Activated CD4-positive, alpha-beta T cell treated with anti-CD3 and anti-CD28 coated beads, Interleukin-2, Interleukin-4, amounts not matched to agents 100 ng/mL and 50 ng/mL, durations not matched to agents 16 hours and 8 hours (primary cell): Measurements from ENCODE around the gene CCL18.
"Not testable (repeated sequence)": the region's sequence is repeated elsewhere in the genome, so short reads cannot be mapped to it uniquely, and the experiment has no call there.

Experiments
- DNase-seq: peaks from one replicate; pipeline ENCODE4 v3.0.0-alpha.2; 2020; ENCODE audit warnings: low spot score

The CCL18 gene

GRCh38 chr17:36071751-36072150 is 7.7 kb downstream of the CCL18 start:
- no peak for DNase-seq

- peak; percentile 93 for DNase-seq
Observed at GRCh38 chr17:36072431-36073121, 8.5 kb downstream of the CCL18 start.

- peak; percentile 86 for DNase-seq
Observed at GRCh38 chr17:36074365-36074764, 10.3 kb downstream of the CCL18 start.

DNA sequence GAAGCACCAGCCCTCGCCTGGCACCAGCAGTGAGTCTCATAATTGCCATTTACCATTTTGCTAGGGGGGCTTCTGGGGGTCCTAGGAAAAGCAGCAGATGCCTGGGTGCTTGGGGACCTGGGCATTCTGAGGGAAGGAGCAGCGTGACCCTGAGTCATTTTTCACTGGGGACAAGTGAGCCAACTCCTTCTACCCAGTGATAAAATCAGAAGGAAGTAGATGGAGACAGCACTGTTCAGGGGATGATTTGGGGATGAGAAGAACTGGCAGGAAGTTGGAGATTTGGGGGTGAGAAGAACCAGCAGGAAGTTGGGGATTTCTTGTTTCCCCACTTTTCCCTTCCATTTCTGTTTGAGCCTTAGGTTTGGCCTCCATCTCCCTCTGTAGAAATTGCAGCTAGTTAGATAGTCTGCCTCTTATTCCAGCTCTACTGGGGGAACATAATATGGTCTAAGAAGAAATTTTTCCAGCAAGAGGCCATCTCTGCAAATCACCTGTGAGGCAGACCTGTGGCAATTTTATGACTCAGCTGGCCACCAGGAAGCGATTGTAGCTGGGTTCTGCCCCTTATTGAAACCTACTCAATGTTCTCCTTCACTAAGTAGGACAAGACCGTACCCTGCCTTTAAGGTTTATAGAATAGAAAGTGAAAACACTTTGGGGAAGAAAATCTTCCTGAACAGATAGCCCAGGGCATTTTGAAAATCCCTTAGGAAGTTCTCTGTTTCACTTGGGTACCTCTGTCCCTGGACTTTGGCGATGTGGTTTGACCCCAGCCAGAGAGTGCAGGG is 17.8 kb downstream of the CCL18 start:
- not testable (repeated sequence) for DNase-seq

- peak; percentile 86 for DNase-seq
Observed at GRCh38 chr17:36082482-36083120, 18.5 kb downstream of the CCL18 start.

DNA sequence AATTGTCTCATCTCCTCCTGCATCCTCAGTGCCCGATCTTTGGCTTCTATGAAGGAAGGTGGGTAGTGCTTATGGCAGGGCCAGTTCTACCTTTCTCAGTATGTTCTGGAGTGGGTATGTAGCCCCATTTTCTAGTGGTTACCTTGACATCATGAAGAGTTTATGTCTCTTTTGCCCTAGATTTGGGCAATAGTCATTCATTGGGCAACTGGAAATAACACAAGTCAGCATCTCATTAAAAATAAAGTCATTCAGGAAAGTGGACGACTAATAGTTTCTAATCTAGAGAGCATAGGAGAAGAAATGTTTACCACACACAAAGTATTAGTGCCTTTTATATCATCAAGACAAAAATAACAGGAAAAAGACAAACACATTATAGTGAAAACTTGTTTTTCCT is 19.6 kb downstream of the CCL18 start:
- DNase-seq = not testable (repeated sequence)

GRCh38 chr17:36085765-36086164 is 21.7 kb downstream of the CCL18 start:
- peak; percentile 61 for DNase-seq

DNA sequence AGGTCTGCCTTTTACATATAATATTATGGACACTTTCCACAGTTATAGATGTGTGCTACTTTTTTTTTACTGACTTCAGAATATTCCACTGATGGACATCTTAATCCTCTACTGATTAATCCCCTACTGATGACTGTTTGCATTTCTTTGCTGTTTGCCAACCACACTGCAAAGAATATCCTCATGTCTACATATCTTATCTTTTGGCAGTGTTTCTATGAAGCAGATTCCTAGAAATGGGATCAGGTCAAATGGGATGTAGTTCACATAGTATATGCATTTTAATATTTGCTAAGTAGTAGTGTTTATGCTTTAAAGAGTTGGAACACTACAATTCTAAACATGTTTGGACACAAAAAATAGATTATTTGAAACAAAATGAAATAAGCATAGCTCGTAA is 22.7 kb downstream of the CCL18 start:
- DNase-seq = no peak

- DNase-seq = not testable (repeated sequence)
Observed at GRCh38 chr17:36087471-36087870, 23.4 kb downstream of the CCL18 start.

- DNase-seq = not testable (repeated sequence)
Observed at GRCh38 chr17:36087897-36088572, 24.0 kb downstream of the CCL18 start.

GRCh38 chr17:36088670-36089338 is 24.7 kb downstream of the CCL18 start:
- no peak for DNase-seq

GRCh38 chr17:36089339-36089865 is 25.3 kb downstream of the CCL18 start:
- no peak for DNase-seq

GRCh38 chr17:36089888-36090836 is 26.1 kb downstream of the CCL18 start, which contains the start of gene CCL3:
Gene CCL3, minus strand, starts transcription at chr17:36090143. Its CDS starts 85 bp downstream, at chr17:36090058.
- peak; percentile 89 for DNase-seq

DNA sequence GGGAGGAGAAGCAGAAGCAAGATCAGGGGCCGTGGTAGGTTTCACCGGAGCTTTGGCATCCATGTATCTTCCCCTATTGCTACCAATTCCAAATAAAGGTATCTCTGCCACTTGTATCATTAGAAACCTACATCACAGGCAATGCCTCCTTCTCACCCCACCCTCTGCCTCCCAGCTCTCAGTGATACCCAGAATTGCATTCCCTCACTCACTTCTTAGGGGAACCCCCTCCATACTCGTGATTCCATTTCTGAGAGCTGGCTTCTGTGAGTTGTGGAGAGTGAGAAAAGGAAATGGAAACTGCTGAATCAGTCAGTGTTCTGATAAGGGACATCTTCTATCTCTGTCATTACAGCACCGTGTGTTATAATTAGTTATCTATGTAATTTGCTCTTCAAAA is 28.2 kb downstream of the CCL18 start:
- DNase-seq = peak; percentile 86

DNA sequence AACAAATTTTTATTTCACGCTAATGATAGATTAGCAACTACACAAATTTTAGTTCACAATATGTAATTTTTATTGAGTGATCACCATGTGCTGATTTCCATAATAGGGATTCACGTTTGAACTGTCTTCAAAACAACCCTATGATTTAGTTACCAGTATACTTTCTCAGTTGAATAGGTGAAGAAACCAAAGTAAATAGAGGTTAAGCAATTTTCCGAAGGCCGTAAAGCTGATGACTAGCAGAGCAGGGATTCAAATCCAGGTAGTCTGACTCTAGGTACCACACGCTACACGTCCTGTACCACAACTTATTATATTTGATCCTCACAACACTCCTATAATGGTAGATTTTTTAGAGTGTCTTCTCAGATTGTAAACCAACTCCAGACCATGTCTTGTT is 28.6 kb downstream of the CCL18 start:
- DNase-seq = not testable (repeated sequence)

DNA sequence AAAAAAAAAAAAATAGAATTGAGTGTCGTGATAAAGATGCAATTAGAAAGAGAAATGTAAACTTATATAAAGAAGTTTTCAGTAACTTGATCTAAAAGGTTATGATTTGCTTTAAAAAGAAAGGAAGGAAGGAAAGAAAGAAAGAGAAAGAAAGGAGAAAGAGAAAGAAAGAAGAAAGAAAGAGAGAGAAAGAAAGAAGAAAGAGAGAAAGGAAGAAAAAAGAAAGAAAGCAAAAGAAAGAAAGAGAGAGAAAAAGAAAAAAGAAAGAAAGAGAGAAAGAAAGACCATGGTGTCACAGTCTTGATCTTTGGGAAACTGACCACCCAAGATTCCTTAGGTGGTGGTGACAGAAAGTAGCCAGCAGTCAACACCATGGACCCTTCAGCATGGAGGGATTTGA is 30.2 kb downstream of the CCL18 start:
- DNase-seq = no peak

DNA sequence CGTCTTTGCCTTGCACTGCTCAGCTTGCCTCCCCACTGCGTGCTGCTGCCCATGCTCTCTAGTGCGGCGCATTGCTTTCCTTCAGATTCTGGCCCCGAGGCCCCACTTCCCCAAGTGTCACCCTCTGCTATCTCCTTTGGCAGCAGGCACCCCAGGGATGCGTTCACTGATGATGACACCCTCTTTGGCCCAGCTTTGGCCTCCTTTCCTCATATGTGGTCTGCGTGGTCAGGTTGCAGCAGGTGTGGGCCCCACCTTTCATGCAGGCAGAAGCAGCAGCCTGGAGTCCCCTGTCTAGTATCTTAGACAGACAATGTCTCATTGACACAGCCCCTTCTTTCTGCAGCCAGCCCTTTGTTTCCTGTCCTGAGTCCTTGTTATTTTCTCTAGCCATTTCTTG is 30.7 kb downstream of the CCL18 start:
- no peak for DNase-seq

DNA sequence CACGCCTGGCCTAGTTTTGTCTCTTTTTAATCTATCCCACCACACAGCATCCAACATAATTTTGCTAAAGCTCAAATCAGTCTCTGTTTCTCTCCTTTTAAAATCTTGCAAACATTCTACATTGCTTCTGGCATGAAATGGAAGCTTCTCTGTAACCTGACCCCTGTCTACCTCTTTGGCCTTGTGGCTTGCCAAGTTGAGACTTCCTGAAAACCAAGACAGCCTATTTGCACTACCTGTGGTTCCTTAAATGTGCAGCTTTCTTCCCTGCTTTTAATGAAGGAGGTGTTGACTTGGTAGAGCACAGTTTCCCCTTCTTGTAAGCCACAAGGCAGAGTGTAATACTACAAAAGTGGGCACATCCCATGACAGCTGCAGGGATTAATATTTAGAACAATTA is 31.9 kb downstream of the CCL18 start:
- no peak for DNase-seq

DNA sequence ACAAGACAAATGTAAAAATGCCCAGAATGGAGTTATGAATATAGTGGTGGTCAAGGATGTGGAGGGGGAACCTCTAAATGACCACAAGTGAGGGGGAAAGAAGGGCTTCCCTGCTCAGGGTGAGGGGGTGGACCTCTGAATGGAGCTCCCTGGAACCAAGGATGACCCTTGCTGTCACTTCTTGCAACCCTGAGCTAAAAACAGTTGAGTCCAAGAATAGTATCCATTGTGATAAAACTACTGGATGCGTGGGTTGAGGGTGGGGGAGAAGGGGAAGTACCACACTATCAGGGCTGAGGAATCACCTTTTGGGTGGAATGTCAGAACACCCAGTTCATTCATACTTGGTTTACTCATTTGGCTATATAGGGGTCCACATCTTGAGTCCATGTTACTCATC is 34.9 kb downstream of the CCL18 start:
- DNase-seq = not testable (repeated sequence)

GRCh38 chr17:36103401-36103975 is 39.4 kb downstream of the CCL18 start, which contains the start of gene CCL4:
Gene CCL4, plus strand, starts transcription at chr17:36103827. Its CDS starts 79 bp downstream, at chr17:36103906.
- DNase-seq = peak; percentile 58
